HepG2 (cell line): ENCODE measurements around the gene R3HDM4. TPM values are rescaled to one million over a fixed set of nuclear protein-coding genes. Genes with fewer than 3 reads are reported as not detected.

ENCODE experiments used
- HCFC1 ChIP-seq: fragments of 150-350 bp; IDR thresholded peaks from 2 replicates; pipeline ENCODE4 v1.6.1; 2014; ENCODE audit warnings: low read depth, low read length
- KDM1A ChIP-seq: IDR thresholded peaks from 2 replicates; pipeline ENCODE4 v1.6.1; 2016; ENCODE audit warnings: missing compliant biosample characterization
- KLF9 ChIP-seq: IDR thresholded peaks from 2 replicates; pipeline ENCODE4 v1.6.1; 2016; ENCODE audit warnings: low read depth
- MLLT10 ChIP-seq: sonication (generic); formaldehyde crosslinking; IDR thresholded peaks from 2 replicates; pipeline ENCODE4 v1.4.0; 2020; ENCODE audit warnings: missing genetic modification reagents
- POLR2A ChIP-seq, 2 experiments: IDR thresholded peaks; 2 replicates each; pipeline ENCODE4 v1.6.1; 2011; ENCODE audit warnings: low read depth in 2 of 2, low read length in 2 of 2, mild to moderate bottlenecking in 1 of 2, moderate library complexity in 1 of 2; ENCODE audit not compliant: insufficient read depth in 1 of 2
- RBFOX2 ChIP-seq: fragments of 200-400 bp; formaldehyde crosslinking; IDR thresholded peaks from 2 replicates; pipeline ENCODE4 v1.6.1; 2017; ENCODE audit warnings: low read depth, mild to moderate bottlenecking, low read length
- REL ChIP-seq: sonication (generic); formaldehyde crosslinking; conservative IDR thresholded peaks from 2 replicates; pipeline ENCODE4 v1.8.0; 2022; ENCODE audit warnings: mild to moderate bottlenecking, missing genetic modification reagents, moderate library complexity
- SOX6 ChIP-seq, 2 experiments: fragments of 450-650 bp in 1 of 2; sonication (generic) in 1 of 2; formaldehyde crosslinking in 1 of 2; IDR thresholded peaks; 2 replicates each; pipeline versions ENCODE4 v1.4.0 to v1.6.1; 2017 to 2020; ENCODE audit warnings: antibody characterized with exemption in 1 of 2, mild to moderate bottlenecking in 1 of 2, missing genetic modification reagents in 1 of 2
- SRSF1 ChIP-seq: fragments of 200-400 bp; formaldehyde crosslinking; optimal IDR thresholded peaks from 2 replicates; pipeline ENCODE3; 2017; ENCODE audit warnings: mild to moderate bottlenecking, low read depth, low read length, moderate library complexity
- TCF7L2 ChIP-seq: IDR thresholded peaks from 2 replicates; pipeline ENCODE4 v1.6.1; 2011; ENCODE audit warnings: mild to moderate bottlenecking, low read depth, low read length, moderate library complexity
- TOE1 ChIP-seq: sonication (generic); formaldehyde crosslinking; IDR thresholded peaks from 2 replicates; pipeline ENCODE4 v1.4.0; 2020; ENCODE audit warnings: mild to moderate bottlenecking, missing genetic modification reagents
- YEATS2 ChIP-seq: sonication (generic); formaldehyde crosslinking; IDR thresholded peaks from 2 replicates; pipeline ENCODE4 v1.4.0; 2020; ENCODE audit warnings: missing genetic modification reagents, borderline replicate concordance
- ZIK1 ChIP-seq: sonication (generic); formaldehyde crosslinking; IDR thresholded peaks from 2 replicates; pipeline ENCODE4 v1.5.0; 2020; ENCODE audit warnings: mild to moderate bottlenecking, low read depth, missing genetic modification reagents, borderline replicate concordance
- ZNF124 ChIP-seq: sonication (generic); formaldehyde crosslinking; IDR thresholded peaks from 2 replicates; pipeline ENCODE4 v1.4.0; 2020; ENCODE audit warnings: missing genetic modification reagents
- ZNF432 ChIP-seq: sonication (generic); formaldehyde crosslinking; IDR thresholded peaks from 2 replicates; pipeline ENCODE4 v1.5.0; 2020; ENCODE audit warnings: missing genetic modification reagents, mild to moderate bottlenecking, borderline replicate concordance
- ZSCAN29 ChIP-seq: sonication (generic); formaldehyde crosslinking; conservative IDR thresholded peaks from 2 replicates; pipeline ENCODE4 v1.4.0; 2020; ENCODE audit warnings: mild to moderate bottlenecking, missing genetic modification reagents
- polyA plus RNA-seq, 8 experiments: library from polyadenylated mRNA; depleted of rRNA in 3 of 8; stranded (reverse) in 7 of 8; unstranded in 1 of 8; fragments of >200 nt; fragmentation: Illumina TruSeq in 4 of 8; extraction: Trizol in 4 of 8; gene quantifications; 2 replicates each; pipeline versions ENCODE4 v1.2.1 to v1.2.3, GENCODE V29; 2011 to 2016; ENCODE audit warnings: low read depth in 4 of 8, missing spikeins in 1 of 8, mixed read lengths in 1 of 8; ENCODE audit not compliant: insufficient read depth in 1 of 8
- total RNA-seq, 5 experiments: library from RNA; depleted of rRNA; stranded (reverse); fragments of >200 nt; fragmentation: Illumina TruSeq; extraction: Trizol; gene quantifications; 2 replicates each; pipeline ENCODE4 v1.2.3, GENCODE V29; 2016; ENCODE audit warnings: low read depth in 1 of 5
- TF ChIP-seq, protein P1 (sequence below): sonication (generic); formaldehyde crosslinking; IDR thresholded peaks from 2 replicates; pipeline ENCODE4 v1.4.0; 2020; ENCODE audit warnings: missing genetic modification reagents, mild to moderate bottlenecking, borderline replicate concordance
- TF ChIP-seq, protein P2 (sequence below): sonication (generic); formaldehyde crosslinking; IDR thresholded peaks from 2 replicates; pipeline ENCODE4 v1.4.0; 2020; ENCODE audit warnings: missing genetic modification reagents
- TF ChIP-seq, protein P3 (sequence below): sonication (generic); formaldehyde crosslinking; conservative IDR thresholded peaks from 2 replicates; pipeline ENCODE4 v1.5.0; 2020; ENCODE audit warnings: missing genetic modification reagents
- TF ChIP-seq, protein P4 (sequence below): sonication (generic); formaldehyde crosslinking; IDR thresholded peaks from 2 replicates; pipeline ENCODE4 v1.5.0; 2020; ENCODE audit warnings: mild to moderate bottlenecking, missing genetic modification reagents, borderline replicate concordance

The R3HDM4 gene
- total and polyA plus RNA-seq, 2 of the 13 experiments (the other 11 are each of a cell fraction or from before 2014, with no cell fraction given) = 26.2 to 26.9 TPM

DNA sequence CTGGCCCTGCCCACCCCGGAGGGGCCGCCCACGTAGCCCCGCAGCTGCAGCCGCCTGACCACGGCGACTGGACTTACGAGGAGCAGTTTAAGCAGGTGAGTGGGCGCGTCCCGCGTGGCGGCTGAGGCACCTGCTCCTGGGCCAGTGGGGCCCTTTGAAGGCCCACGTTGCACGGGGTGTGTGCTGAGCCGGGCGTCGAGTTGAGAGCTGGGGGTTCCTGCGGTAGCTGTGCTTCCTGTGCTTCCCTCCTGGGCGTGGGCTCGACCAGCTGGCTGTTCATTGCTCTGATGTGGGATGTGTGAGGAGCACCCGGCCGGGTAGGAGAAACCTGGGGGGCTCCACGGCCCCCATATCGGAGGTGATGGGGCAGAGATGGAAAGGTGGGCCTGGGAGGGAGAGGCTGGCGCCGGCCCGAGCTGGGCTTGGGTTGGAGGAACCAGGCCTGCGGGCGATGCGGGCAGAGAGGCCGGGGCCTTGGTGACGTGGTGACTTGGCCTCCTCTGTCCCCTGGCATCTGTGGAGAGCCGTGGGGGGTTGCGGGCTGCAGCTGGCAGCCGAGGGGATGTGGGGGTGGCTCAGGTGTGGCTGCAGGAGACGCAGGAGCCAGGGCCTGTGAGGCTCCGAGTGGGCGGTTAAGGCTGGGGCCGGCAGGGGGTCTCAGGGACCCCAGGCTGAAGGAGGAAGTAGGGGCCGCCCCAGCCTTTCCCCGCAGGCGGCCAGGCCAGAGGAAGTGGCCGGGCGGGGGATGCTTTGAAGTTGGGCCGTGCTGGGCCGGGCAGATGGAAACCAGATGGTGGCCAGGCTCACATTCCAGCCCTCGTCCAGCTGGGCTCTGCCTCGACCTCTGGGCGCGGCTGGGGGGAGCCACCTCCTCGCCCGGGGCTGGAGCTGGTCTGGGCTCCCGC is 19.9 kb upstream of the R3HDM4 start (continued):
- TF ChIP-seq, protein P1, sequence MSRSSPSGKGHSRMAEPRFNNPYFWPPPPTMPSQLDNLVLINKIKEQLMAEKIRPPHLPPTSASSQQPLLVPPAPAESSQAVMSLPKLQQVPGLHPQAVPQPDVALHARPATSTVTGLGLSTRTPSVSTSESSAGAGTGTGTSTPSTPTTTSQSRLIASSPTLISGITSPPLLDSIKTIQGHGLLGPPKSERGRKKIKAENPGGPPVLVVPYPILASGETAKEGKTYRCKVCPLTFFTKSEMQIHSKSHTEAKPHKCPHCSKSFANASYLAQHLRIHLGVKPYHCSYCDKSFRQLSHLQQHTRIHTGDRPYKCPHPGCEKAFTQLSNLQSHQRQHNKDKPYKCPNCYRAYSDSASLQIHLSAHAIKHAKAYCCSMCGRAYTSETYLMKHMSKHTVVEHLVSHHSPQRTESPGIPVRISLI (CRISPR knock-in tag) = no peak
- TF ChIP-seq POLR2A (IDR thresholded peaks at IDR 0.05; ENCODE audit: insufficient read depth in 1 of 2, low read depth in 2 of 2, low read length in 2 of 2) = no peak; a peak in 1 of 4 replicates
- TF ChIP-seq, protein P2, sequence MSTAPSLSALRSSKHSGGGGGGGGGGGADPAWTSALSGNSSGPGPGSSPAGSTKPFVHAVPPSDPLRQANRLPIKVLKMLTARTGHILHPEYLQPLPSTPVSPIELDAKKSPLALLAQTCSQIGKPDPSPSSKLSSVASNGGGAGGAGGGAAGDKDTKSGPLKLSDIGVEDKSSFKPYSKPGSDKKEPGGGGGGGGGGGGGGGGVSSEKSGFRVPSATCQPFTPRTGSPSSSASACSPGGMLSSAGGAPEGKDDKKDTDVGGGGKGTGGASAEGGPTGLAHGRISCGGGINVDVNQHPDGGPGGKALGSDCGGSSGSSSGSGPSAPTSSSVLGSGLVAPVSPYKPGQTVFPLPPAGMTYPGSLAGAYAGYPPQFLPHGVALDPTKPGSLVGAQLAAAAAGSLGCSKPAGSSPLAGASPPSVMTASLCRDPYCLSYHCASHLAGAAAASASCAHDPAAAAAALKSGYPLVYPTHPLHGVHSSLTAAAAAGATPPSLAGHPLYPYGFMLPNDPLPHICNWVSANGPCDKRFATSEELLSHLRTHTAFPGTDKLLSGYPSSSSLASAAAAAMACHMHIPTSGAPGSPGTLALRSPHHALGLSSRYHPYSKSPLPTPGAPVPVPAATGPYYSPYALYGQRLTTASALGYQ (CRISPR knock-in tag) = no peak
- no peak for TF ChIP-seq TOE1
- no peak for TF ChIP-seq ZNF124 (CRISPR knock-in tag)
- TF ChIP-seq ZNF432 = no peak
- TF ChIP-seq HCFC1 = no peak
- TF ChIP-seq SOX6 (IDR thresholded peaks at IDR 0.05) = no peak
- TF ChIP-seq SOX6 (CRISPR knock-in tag; IDR thresholded peaks at IDR 0.05) = no peak
- TF ChIP-seq ZSCAN29 (CRISPR knock-in tag) = no peak
- TF ChIP-seq ZIK1 (CRISPR knock-in tag) = no peak
- TF ChIP-seq RBFOX2 = peak; percentile 88
- no peak for TF ChIP-seq REL
- TF ChIP-seq YEATS2 (CRISPR knock-in tag) = no peak
- TF ChIP-seq KDM1A (CRISPR knock-in tag) = no peak
- TF ChIP-seq, protein P3, sequence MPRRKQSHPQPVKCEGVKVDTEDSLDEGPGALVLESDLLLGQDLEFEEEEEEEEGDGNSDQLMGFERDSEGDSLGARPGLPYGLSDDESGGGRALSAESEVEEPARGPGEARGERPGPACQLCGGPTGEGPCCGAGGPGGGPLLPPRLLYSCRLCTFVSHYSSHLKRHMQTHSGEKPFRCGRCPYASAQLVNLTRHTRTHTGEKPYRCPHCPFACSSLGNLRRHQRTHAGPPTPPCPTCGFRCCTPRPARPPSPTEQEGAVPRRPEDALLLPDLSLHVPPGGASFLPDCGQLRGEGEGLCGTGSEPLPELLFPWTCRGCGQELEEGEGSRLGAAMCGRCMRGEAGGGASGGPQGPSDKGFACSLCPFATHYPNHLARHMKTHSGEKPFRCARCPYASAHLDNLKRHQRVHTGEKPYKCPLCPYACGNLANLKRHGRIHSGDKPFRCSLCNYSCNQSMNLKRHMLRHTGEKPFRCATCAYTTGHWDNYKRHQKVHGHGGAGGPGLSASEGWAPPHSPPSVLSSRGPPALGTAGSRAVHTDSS (CRISPR knock-in tag) = no peak
- no peak for TF ChIP-seq SRSF1
- no peak for TF ChIP-seq MLLT10 (CRISPR knock-in tag)
- no peak for TF ChIP-seq TCF7L2
- TF ChIP-seq, protein P4, sequence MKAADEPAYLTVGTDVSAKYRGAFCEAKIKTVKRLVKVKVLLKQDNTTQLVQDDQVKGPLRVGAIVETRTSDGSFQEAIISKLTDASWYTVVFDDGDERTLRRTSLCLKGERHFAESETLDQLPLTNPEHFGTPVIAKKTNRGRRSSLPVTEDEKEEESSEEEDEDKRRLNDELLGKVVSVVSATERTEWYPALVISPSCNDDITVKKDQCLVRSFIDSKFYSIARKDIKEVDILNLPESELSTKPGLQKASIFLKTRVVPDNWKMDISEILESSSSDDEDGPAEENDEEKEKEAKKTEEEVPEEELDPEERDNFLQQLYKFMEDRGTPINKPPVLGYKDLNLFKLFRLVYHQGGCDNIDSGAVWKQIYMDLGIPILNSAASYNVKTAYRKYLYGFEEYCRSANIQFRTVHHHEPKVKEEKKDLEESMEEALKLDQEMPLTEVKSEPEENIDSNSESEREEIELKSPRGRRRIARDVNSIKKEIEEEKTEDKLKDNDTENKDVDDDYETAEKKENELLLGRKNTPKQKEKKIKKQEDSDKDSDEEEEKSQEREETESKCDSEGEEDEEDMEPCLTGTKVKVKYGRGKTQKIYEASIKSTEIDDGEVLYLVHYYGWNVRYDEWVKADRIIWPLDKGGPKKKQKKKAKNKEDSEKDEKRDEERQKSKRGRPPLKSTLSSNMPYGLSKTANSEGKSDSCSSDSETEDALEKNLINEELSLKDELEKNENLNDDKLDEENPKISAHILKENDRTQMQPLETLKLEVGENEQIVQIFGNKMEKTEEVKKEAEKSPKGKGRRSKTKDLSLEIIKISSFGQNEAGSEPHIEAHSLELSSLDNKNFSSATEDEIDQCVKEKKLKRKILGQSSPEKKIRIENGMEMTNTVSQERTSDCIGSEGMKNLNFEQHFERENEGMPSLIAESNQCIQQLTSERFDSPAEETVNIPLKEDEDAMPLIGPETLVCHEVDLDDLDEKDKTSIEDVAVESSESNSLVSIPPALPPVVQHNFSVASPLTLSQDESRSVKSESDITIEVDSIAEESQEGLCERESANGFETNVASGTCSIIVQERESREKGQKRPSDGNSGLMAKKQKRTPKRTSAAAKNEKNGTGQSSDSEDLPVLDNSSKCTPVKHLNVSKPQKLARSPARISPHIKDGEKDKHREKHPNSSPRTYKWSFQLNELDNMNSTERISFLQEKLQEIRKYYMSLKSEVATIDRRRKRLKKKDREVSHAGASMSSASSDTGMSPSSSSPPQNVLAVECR (CRISPR knock-in tag) = 0 out of 2 replicates have a peak, but pooled peaks have one; percentile 12
- TF ChIP-seq KLF9 (CRISPR knock-in tag) = no peak
